A549 (cell line): ENCODE results near the gene UBE2C. TPM values are rescaled to one million over a fixed set of nuclear protein-coding genes. Genes with fewer than 3 reads are reported as not detected.

Experiments used
- ATAC-seq, 2 experiments: fragments of 200-7000 bp in 1 of 2; fragments of >200 bp in 1 of 2; cut with Nextera tagmentation in 1 of 2; cut with Tn5 transposase in 1 of 2; 3 replicates each; pipeline versions ENCODE4 v1.8.0 to v1.9.1; 2018 to 2020; ENCODE audit warnings: mild to moderate bottlenecking in 1 of 2, moderate library complexity in 1 of 2
- CTCF ChIA-PET: fragments of 300-600 bp; sonication (Branson Sonifier 250); formaldehyde crosslinking; extraction: SDS; loops from one replicate; lab custom pipeline; 2021; ENCODE audit warnings: antibody characterized with exemption, inconsistent platforms; lab: Yijun Ruan, JAX
- POLR2A ChIA-PET: fragments of 350-600 bp; formaldehyde crosslinking; extraction: SDS; loops from one replicate; lab custom pipeline; 2021; ENCODE audit warnings: antibody characterized with exemption, inconsistent platforms; lab: Yijun Ruan, JAX
- DNase-seq, 2 experiments: peaks; one replicate each; pipeline versions ENCODE4 v3.0.0 to v3.0.0-alpha.2; 2011 to 2016; ENCODE audit warnings: low read depth in 1 of 2, low spot score in 1 of 2
- FAIRE-seq: peaks from 2 replicates; lab custom pipeline; 2011; peaks lifted over from hg19 to GRCh38; lab: Jason Lieb, UNC
- H3K27ac ChIP-seq, 2 experiments: fragments of >200 bp; sonication (Bioruptor Twin); formaldehyde crosslinking; 3 replicates each; pipeline ENCODE4 v1.5.1; 2016 to 2017
- H3K4me1 ChIP-seq: fragments of >200 bp; sonication (Bioruptor Twin); formaldehyde crosslinking; 3 replicates; pipeline ENCODE4 v1.6.1; 2016
- H3K4me2 ChIP-seq: fragments of >200 bp; sonication (Bioruptor Twin); formaldehyde crosslinking; 3 replicates; pipeline ENCODE4 v1.6.1; 2016
- H3K4me3 ChIP-seq: fragments of >200 bp; sonication (Bioruptor Twin); formaldehyde crosslinking; 3 replicates; pipeline ENCODE4 v1.5.1; 2016
- H3K9me3 ChIP-seq: fragments of >200 bp; sonication (Bioruptor Twin); formaldehyde crosslinking; 3 replicates; pipeline ENCODE4 v1.6.1; 2016
- CEBPB ChIP-seq, 2 experiments: fragments of >200 bp in 1 of 2; sonication (Bioruptor Twin) in 1 of 2; formaldehyde crosslinking in 1 of 2; IDR thresholded peaks; 2 replicates each; pipeline ENCODE4 v1.6.1; 2012 to 2016
- CHD2 ChIP-seq: fragments of 150-350 bp; IDR thresholded peaks from 2 replicates; pipeline ENCODE4 v1.6.1; 2014; ENCODE audit warnings: low read length; ENCODE audit not compliant: partially characterized antibody
- CHD4 ChIP-seq: fragments of 200-600 bp; sonication (generic); IDR thresholded peaks from 2 replicates; pipeline ENCODE4 v1.6.1; 2016; ENCODE audit warnings: antibody characterized with exemption, mild to moderate bottlenecking, borderline replicate concordance
- E2F6 ChIP-seq: IDR thresholded peaks from 2 replicates; pipeline ENCODE4 v1.6.1; 2012; ENCODE audit warnings: low read depth, borderline replicate concordance
- ELK1 ChIP-seq: fragments of 150-350 bp; IDR thresholded peaks from 2 replicates; pipeline ENCODE4 v1.6.1; 2014; ENCODE audit warnings: low read depth, mild to moderate bottlenecking, low read length
- HEYL ChIP-seq: fragments of 250-450 bp; sonication (Bioruptor Pico); IDR thresholded peaks from 2 replicates; pipeline ENCODE4 v1.8.0; 2021; ENCODE audit warnings: mild to moderate bottlenecking, moderate library complexity
- HMGXB4 ChIP-seq: fragments of 250-450 bp; sonication (Bioruptor Pico); IDR thresholded peaks from 2 replicates; pipeline ENCODE4 v1.5.0; 2021; ENCODE audit warnings: mild to moderate bottlenecking, moderate library complexity, borderline replicate concordance
- HOXA7 ChIP-seq: fragments of 250-450 bp; sonication (Bioruptor Pico); IDR thresholded peaks from 2 replicates; pipeline ENCODE4 v1.5.0; 2020; ENCODE audit warnings: mild to moderate bottlenecking, moderate library complexity
- HOXB5 ChIP-seq: fragments of 250-450 bp; sonication (Bioruptor Pico); IDR thresholded peaks from 2 replicates; pipeline ENCODE4 v1.5.0; 2020; ENCODE audit warnings: mild to moderate bottlenecking, moderate library complexity
- NPAS2 ChIP-seq: fragments of 250-450 bp; sonication (Bioruptor Pico); IDR thresholded peaks from 2 replicates; pipeline ENCODE4 v1.8.0; 2022; ENCODE audit warnings: mild to moderate bottlenecking, moderate library complexity, borderline replicate concordance
- NR3C1 ChIP-seq: fragments of >200 bp; sonication (Bioruptor Twin); formaldehyde crosslinking; IDR thresholded peaks from 3 replicates; pipeline ENCODE4 v1.6.1; 2017
- REST ChIP-seq: fragments of 200-600 bp; sonication (generic); IDR thresholded peaks from 2 replicates; pipeline ENCODE4 v1.6.1; 2016; ENCODE audit warnings: antibody characterized with exemption, mild to moderate bottlenecking, moderate library complexity
- SREBF2 ChIP-seq: fragments of 450-650 bp; IDR thresholded peaks from 2 replicates; pipeline ENCODE4 v1.6.1; 2014; ENCODE audit warnings: mild to moderate bottlenecking, moderate library complexity
- USF2 ChIP-seq: fragments of 450-650 bp; IDR thresholded peaks from 2 replicates; pipeline ENCODE4 v1.6.1; 2014; ENCODE audit warnings: antibody characterized with exemption
- ZNF302 ChIP-seq: fragments of 250-450 bp; sonication (Bioruptor Pico); IDR thresholded peaks from 2 replicates; pipeline ENCODE4 v1.9.0; 2021; ENCODE audit warnings: inconsistent platforms, mild to moderate bottlenecking, moderate library complexity
- ZSCAN20 ChIP-seq: fragments of 250-450 bp; sonication (Bioruptor Pico); IDR thresholded peaks from 2 replicates; pipeline ENCODE4 v1.8.0; 2022; ENCODE audit warnings: mild to moderate bottlenecking, moderate library complexity
- WGBS: methylation state at CpG from one replicate; pipeline ENCODE4 v1.1.6; 2017; ENCODE audit errors: missing lambda C conversion rate; 5-methylcytosine and 5-hydroxymethylcytosine counted together
- polyA plus RNA-seq, 4 experiments: library from polyadenylated mRNA; depleted of rRNA in 3 of 4; stranded (reverse); fragments of >200 nt; fragmentation: RNase III in 1 of 4; extraction: RNeasy Plus Mini Kit Qiagen cat#74134 plus additional on column Dnase treatment in 1 of 4; gene quantifications; 2 replicates in 3 of 4; 3 replicates in 1 of 4; pipeline ENCODE4 v1.2.3, GENCODE V29; 2011 to 2017

UBE2C gene
- polyA plus RNA-seq, 2 of the 4 experiments (the other 2 are of a cell fraction), result 123 to 189 TPM

- TF ChIP-seq HMGXB4 (CRISPR knock-in tag), result no peak
- no peak for TF ChIP-seq HEYL
- no peak for TF ChIP-seq NR3C1
Observed at GRCh38 chr20:45832619-45833018, 20.2 kb downstream of the UBE2C start (continued).

- peak within 1 kb of the TSS; percentile 81 for H3K4me2 ChIP-seq
- CTCF ChIA-PET, result interaction anchor here (1.0 to 2.1 kb wide), 6 partner anchors 9 to 139 kb away, joined by 3 to 5 read pairs (median 3); partner anchors contain the start of gene ZNF335
Observed at GRCh38 chr20:45833030-45833882, 20.8 kb downstream of the UBE2C start, which contains the start of gene SNX21. TSS of gene SNX21 (plus strand) at chr20:45833799. CDS start at chr20:45833920, 121 bp downstream.

More at GRCh38 chr20:45833030-45833882, 20.8 kb downstream of the UBE2C start, which contains the start of gene SNX21:
- 16% methylated on average over 28 of the region's 35 CpGs for WGBS
- DNase-seq, result peak; percentile 71 to 81
- no peak for FAIRE-seq
- Histone ChIP-seq H3K4me1 (peaks cover 17% of the 10 kb centered on the region; the same call in 2 of the 3 replicates), H3K4me3 (peak within 1 kb of the TSS; percentile 73), H3K9me3 (no peaks in the 10 kb centered on the region), H3K27ac (peak within 1 kb of the TSS; percentile 87 to 93)
- TF ChIP-seq ELK1 (no peak), ZNF302 (no peak), CEBPB (IDR thresholded peaks at IDR 0.05) (peak; percentile 80 to 93), CHD4 (no peak), CHD2 (peak; percentile 23), HOXB5 (CRISPR knock-in tag) (no peak), REST (peak; percentile 71), USF2 (no peak), HOXA7 (CRISPR knock-in tag) (no peak), HMGXB4 (CRISPR knock-in tag) (no peak), NR3C1 (no peak), E2F6 (no peak), NPAS2 (CRISPR knock-in tag) (no peak), ZSCAN20 (CRISPR knock-in tag) (no peak), SREBF2 (no peak)
- peak; percentile 91 to 96 for ATAC-seq
- POLR2A ChIA-PET, result interaction anchor here (0.5 to 2.2 kb wide), 9 partner anchors 11 to 142 kb away, joined by 3 to 12 read pairs (median 3); partner anchors contain the start of genes CTSA, DNTTIP1, NEURL2 and PCIF1
